ENCODE measurements around the gene EXOC6B. TPM values are rescaled to one million over a fixed set of nuclear protein-coding genes. Genes with fewer than 3 reads are reported as not detected.

EXOC6B gene
- total RNA-seq, 1 donor from 2014 or later: 46.1 TPM

DNA sequence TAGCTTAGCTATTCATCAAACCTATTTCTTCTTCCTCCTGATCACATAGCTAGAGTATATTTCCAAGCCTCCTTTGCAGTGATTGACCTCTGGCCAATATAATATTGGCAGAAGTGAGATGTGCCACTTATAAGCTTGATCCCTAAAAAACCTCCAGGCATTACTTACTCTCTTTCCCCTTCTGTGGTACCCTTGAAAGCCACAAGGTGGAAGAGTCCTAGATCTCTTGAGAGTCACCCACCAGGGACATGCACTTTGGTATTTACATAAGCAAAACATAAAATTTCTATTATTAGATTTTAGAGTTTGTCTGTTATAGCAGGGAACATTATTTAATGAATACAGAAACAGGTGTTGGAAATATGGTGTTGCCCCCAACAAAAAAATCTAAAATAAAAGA lies 112.0 kb downstream of the EXOC6B start:
- Mint-ChIP-seq H3K4me3 (no peak overlapping the region), H3K36me3 (peaks cover 11% of the 10 kb centered on the region), H3K9me3 (no peaks in the 10 kb centered on the region), H3K4me1 (ENCODE audit: unreplicated experiment) (peaks cover 1% of the 10 kb centered on the region), H3K27ac (no peak overlapping the region), H3K27me3 (no peaks in the 10 kb centered on the region)
- no peak for DNase-seq (ENCODE audit: extremely low spot score, unreplicated experiment)
- TF ChIP-seq CTCF (conservative IDR thresholded peaks at IDR 0.05): peak; percentile 50

- Mint-ChIP-seq H3K4me3 (no peak overlapping the region), H3K4me1 (ENCODE audit: unreplicated experiment) (no peaks in the 10 kb centered on the region), H3K27ac (no peak overlapping the region), H3K9me3 (no peaks in the 10 kb centered on the region), H3K36me3 (peaks cover 11% of the 10 kb centered on the region), H3K27me3 (no peaks in the 10 kb centered on the region)
- TF ChIP-seq CTCF (conservative IDR thresholded peaks at IDR 0.05): no peak
- no peak for DNase-seq (ENCODE audit: extremely low spot score, unreplicated experiment)
Observed at GRCh38 chr2:72712977-72713376, 112.9 kb downstream of the EXOC6B start.

GRCh38 chr2:72712304-72712703 lies 113.5 kb downstream of the EXOC6B start:
- Mint-ChIP-seq H3K27ac (no peak overlapping the region), H3K36me3 (peaks cover 11% of the 10 kb centered on the region)
- TF ChIP-seq CTCF (conservative IDR thresholded peaks at IDR 0.05): no peak

GRCh38 chr2:72710418-72711152 lies 115.2 kb downstream of the EXOC6B start:
- Mint-ChIP-seq H3K27me3 (no peaks in the 10 kb centered on the region), H3K27ac (no peak overlapping the region), H3K36me3 (peaks cover 21% of the 10 kb centered on the region), H3K4me3 (no peak overlapping the region), H3K9me3 (no peaks in the 10 kb centered on the region), H3K4me1 (ENCODE audit: unreplicated experiment) (no peaks in the 10 kb centered on the region)
- no peak for TF ChIP-seq CTCF (conservative IDR thresholded peaks at IDR 0.05)
- DNase-seq (ENCODE audit: extremely low spot score, unreplicated experiment): no peak

More at GRCh38 chr2:72712304-72712703, 113.5 kb downstream of the EXOC6B start:
- H3K9me3 Mint-ChIP-seq: no peaks in the 10 kb centered on the region
- DNase-seq (ENCODE audit: extremely low spot score, unreplicated experiment): no peak
- no peaks in the 10 kb centered on the region for H3K27me3 Mint-ChIP-seq
- H3K4me3 Mint-ChIP-seq: no peak overlapping the region
- H3K4me1 Mint-ChIP-seq (ENCODE audit: unreplicated experiment): no peaks in the 10 kb centered on the region

GRCh38 chr2:72708236-72708635 lies 117.6 kb downstream of the EXOC6B start:
- DNase-seq (ENCODE audit: extremely low spot score, unreplicated experiment): no peak
- no peaks in the 10 kb centered on the region for H3K9me3 Mint-ChIP-seq
- TF ChIP-seq CTCF (conservative IDR thresholded peaks at IDR 0.05): no peak
- H3K27me3 Mint-ChIP-seq: no peaks in the 10 kb centered on the region
- H3K27ac Mint-ChIP-seq: no peak overlapping the region
- H3K36me3 Mint-ChIP-seq: peaks cover 16% of the 10 kb centered on the region
- no peaks in the 10 kb centered on the region for H3K4me1 Mint-ChIP-seq (ENCODE audit: unreplicated experiment)
- no peak overlapping the region for H3K4me3 Mint-ChIP-seq
